ENCODE results near the gene ZFYVE1. TPM values are rescaled to one million over a fixed set of nuclear protein-coding genes. Genes with fewer than 3 reads are reported as not detected.

The ZFYVE1 gene
- total RNA-seq = 17.5 and 19.4 TPM in 2 replicates

GRCh38 chr14:73026845-73027542, at the start of gene ZFYVE1:
ZFYVE1 (minus strand) TSS chr14:73027106; CDS start chr14:73024508, 2,598 bp downstream.

GRCh38 chr14:73058224-73058921, 31.5 kb upstream of the ZFYVE1 start, which contains the start of gene RBM25:
RBM25 (plus strand) TSS chr14:73058534; CDS start chr14:73071642, 13,108 bp downstream.

GRCh38 chr14:72926292-72927028, 100.4 kb downstream of the ZFYVE1 start, which contains the start of gene DCAF4:
DCAF4 (plus strand) TSS chr14:72926464; CDS start chr14:72937979, 11,515 bp downstream.

Other genes starting within 250 kb of the ZFYVE1 start
- gene DPF3, start 133.0 kb downstream of the ZFYVE1 start, total RNA-seq = 6.0 and 18.5 TPM in 2 replicates
- gene DCAF4, start 100.6 kb downstream of the ZFYVE1 start, total RNA-seq = 4.3 and 7.9 TPM in 2 replicates
- gene RBM25, start 31.4 kb upstream of the ZFYVE1 start, total RNA-seq = 28.2 and 33.3 TPM in 2 replicates
- gene PSEN1, start 109.4 kb upstream of the ZFYVE1 start, total RNA-seq = 40.8 and 48.0 TPM in 2 replicates
- 1.5 and 2.7 TPM in 2 replicates for gene PAPLN, start 210.4 kb upstream of the ZFYVE1 start, total RNA-seq

Measured in endothelial cell of coronary artery (primary cell).